HepG2 (cell line): ENCODE data around the gene HNRNPM. TPM values are rescaled to one million over a fixed set of nuclear protein-coding genes. Genes with fewer than 3 reads are reported as not detected.
A peak's percentile ranks its signal among the peaks of the same experiment; 100 is the strongest.

Source experiments
- ATF3 ChIP-seq: sonication (generic); formaldehyde crosslinking; IDR thresholded peaks from 2 replicates; pipeline ENCODE4 v1.4.0; 2020; ENCODE audit warnings: missing genetic modification reagents
- DRAP1 ChIP-seq: IDR thresholded peaks from 2 replicates; pipeline ENCODE4 v1.6.1; 2016; ENCODE audit warnings: missing genetic modification reagents, missing compliant biosample characterization
- GATA4 ChIP-seq: sonication (generic); IDR thresholded peaks from 2 replicates; pipeline ENCODE4 v1.6.1; 2016; ENCODE audit warnings: antibody characterized with exemption, low read depth, borderline replicate concordance
- HOXA5 ChIP-seq: sonication (generic); formaldehyde crosslinking; IDR thresholded peaks from 2 replicates; pipeline ENCODE4 v1.4.0; 2020; ENCODE audit warnings: missing genetic modification reagents
- HOXA9 ChIP-seq: sonication (generic); formaldehyde crosslinking; IDR thresholded peaks from 2 replicates; pipeline ENCODE4 v1.8.1; 2022; ENCODE audit warnings: missing genetic modification reagents, mild to moderate bottlenecking, moderate library complexity, borderline replicate concordance
- PITX1 ChIP-seq: sonication (generic); formaldehyde crosslinking; IDR thresholded peaks from 2 replicates; pipeline ENCODE4 v1.5.1; 2020; ENCODE audit warnings: mild to moderate bottlenecking, missing genetic modification reagents
- RARA ChIP-seq: IDR thresholded peaks from 2 replicates; pipeline ENCODE4 v1.6.1; 2016; ENCODE audit warnings: missing genetic modification reagents, missing compliant biosample characterization
- RBM22 ChIP-seq: fragments of 200-400 bp; formaldehyde crosslinking; optimal IDR thresholded peaks from 2 replicates; pipeline ENCODE3; 2017; ENCODE audit warnings: mild to moderate bottlenecking, low read length, moderate library complexity
- RBM39 ChIP-seq: fragments of 200-400 bp; formaldehyde crosslinking; IDR thresholded peaks from one replicate; pipeline ENCODE4 v1.6.1; 2018; ENCODE audit warnings: antibody characterized with exemption, mild to moderate bottlenecking, low read depth, low read length; ENCODE audit not compliant: poor library complexity, severe bottlenecking
- REPIN1 ChIP-seq: sonication (generic); formaldehyde crosslinking; IDR thresholded peaks from 2 replicates; pipeline ENCODE4 v1.8.0; 2022; ENCODE audit warnings: missing genetic modification reagents, low read depth, mild to moderate bottlenecking, borderline replicate concordance
- ZBTB25 ChIP-seq: IDR thresholded peaks from 2 replicates; pipeline ENCODE4 v1.6.1; 2018; ENCODE audit warnings: missing genetic modification reagents
- ZNF121 ChIP-seq: sonication (generic); formaldehyde crosslinking; IDR thresholded peaks from 2 replicates; pipeline ENCODE4 v1.5.0; 2020; ENCODE audit warnings: mild to moderate bottlenecking, missing genetic modification reagents
- ZNF44 ChIP-seq: sonication (generic); formaldehyde crosslinking; IDR thresholded peaks from 2 replicates; pipeline ENCODE4 v1.5.1; 2020; ENCODE audit warnings: mild to moderate bottlenecking, missing genetic modification reagents
- ZNF589 ChIP-seq: sonication (generic); formaldehyde crosslinking; conservative IDR thresholded peaks from 2 replicates; pipeline ENCODE4 v1.8.0; 2022; ENCODE audit warnings: mild to moderate bottlenecking, moderate library complexity, missing genetic modification reagents
- ZNF646 ChIP-seq: sonication (generic); formaldehyde crosslinking; IDR thresholded peaks from 2 replicates; pipeline ENCODE4 v1.9.0; 2021; ENCODE audit warnings: mild to moderate bottlenecking, missing genetic modification reagents
- ZNF790 ChIP-seq: sonication (generic); formaldehyde crosslinking; IDR thresholded peaks from 2 replicates; pipeline ENCODE4 v1.8.0; 2022; ENCODE audit warnings: missing genetic modification reagents, mild to moderate bottlenecking, borderline replicate concordance
- ZSCAN20 ChIP-seq: sonication (generic); formaldehyde crosslinking; IDR thresholded peaks from 2 replicates; pipeline ENCODE4 v1.4.0; 2020; ENCODE audit warnings: missing genetic modification reagents, mild to moderate bottlenecking, borderline replicate concordance
- ZXDC ChIP-seq: sonication (generic); formaldehyde crosslinking; IDR thresholded peaks from 2 replicates; pipeline ENCODE4 v1.5.0; 2020; ENCODE audit warnings: mild to moderate bottlenecking, missing genetic modification reagents
- polyA plus RNA-seq, 8 experiments: library from polyadenylated mRNA; depleted of rRNA in 3 of 8; stranded (reverse) in 7 of 8; unstranded in 1 of 8; fragments of >200 nt; fragmentation: Illumina TruSeq in 4 of 8; extraction: Trizol in 4 of 8; gene quantifications; 2 replicates each; pipeline versions ENCODE4 v1.2.1 to v1.2.3, GENCODE V29; 2011 to 2016; ENCODE audit warnings: low read depth in 4 of 8, missing spikeins in 1 of 8, mixed read lengths in 1 of 8; ENCODE audit not compliant: insufficient read depth in 1 of 8
- total RNA-seq, 5 experiments: library from RNA; depleted of rRNA; stranded (reverse); fragments of >200 nt; fragmentation: Illumina TruSeq; extraction: Trizol; gene quantifications; 2 replicates each; pipeline ENCODE4 v1.2.3, GENCODE V29; 2016; ENCODE audit warnings: low read depth in 1 of 5

The HNRNPM gene
- total and polyA plus RNA-seq, 2 of the 13 experiments (the other 11 are each of a cell fraction or from before 2014, with no cell fraction given) = 56.7 to 102 TPM

GRCh38 chr19:8525401-8525684, 80.6 kb downstream of the HNRNPM start (continued):
- TF ChIP-seq DRAP1 (CRISPR knock-in tag) (no peak), ZBTB25 (CRISPR knock-in tag) (no peak), HOXA5 (CRISPR knock-in tag) (no peak), RBM22 (no peak), RARA (CRISPR knock-in tag) (no peak), ATF3 (CRISPR knock-in tag) (no peak), ZNF646 (CRISPR knock-in tag) (no peak), PITX1 (CRISPR knock-in tag) (no peak), ZXDC (CRISPR knock-in tag) (no peak), ZNF121 (0 out of 2 replicates have a peak, but pooled peaks have one; percentile 14), HOXA9 (no peak), RBM39 (no peak), GATA4 (no peak), ZNF790 (CRISPR knock-in tag) (no peak; the same call in 1 of the 2 replicates), REPIN1 (peak; percentile 12; the same call in 1 of the 2 replicates), ZSCAN20 (no peak), ZNF44 (no peak), ZNF589 (CRISPR knock-in tag) (no peak)
